ENCODE data around the gene TRNT1.

Gene TRNT1

DNA sequence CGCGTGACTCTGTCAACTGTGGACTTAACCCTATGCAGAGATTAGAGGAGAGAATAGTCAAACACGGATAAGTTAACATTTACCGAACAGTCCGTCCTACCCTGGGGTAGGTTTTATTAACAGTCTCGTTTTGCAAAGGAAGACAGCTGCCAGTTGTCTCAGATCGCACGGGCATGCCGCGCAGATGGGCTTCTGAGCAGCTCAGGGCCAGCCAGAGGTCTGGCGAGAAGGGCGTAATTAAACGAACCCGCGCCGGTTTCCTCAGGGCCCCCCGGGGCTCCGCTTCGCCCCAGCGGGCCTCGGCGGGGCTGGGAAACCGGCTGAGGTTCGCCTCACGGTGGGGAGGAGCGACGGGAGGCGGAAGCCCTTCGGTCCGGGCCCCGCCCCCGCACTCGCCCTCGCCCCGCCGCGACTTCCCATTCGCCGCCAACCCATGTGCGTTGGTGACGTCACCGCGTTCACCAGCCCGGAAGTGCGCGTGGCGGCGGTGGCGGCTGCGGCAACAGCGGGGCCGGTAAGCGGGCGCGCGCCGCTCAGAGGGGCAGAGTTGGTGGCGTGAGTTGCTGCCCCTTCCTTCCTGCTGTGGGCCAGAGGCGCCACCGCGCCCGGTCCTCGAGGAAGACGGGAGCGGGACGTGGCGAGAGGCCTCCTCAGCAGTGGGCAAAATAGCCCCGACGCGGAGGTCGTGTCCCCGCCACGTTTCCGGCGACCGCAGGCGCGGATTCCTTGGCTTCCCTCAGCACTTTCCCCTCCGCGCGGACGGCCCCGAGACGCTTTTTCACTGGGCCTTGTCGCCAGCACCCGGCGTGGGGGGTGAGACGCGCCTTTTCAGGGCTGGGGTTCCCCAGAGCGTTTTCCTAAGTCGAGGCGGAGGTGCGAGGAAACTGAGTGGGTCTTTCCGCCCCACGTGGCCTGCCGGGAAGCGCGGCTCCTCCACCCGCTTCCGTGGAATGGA lies at the start of gene TRNT1:
Gene TRNT1, plus strand, starts transcription at position 464 of the 955 bp plus-strand sequence. CDS start 2,101 bp downstream, outside the sequence.
- peak; percentile 93 for DNase-seq

DNA sequence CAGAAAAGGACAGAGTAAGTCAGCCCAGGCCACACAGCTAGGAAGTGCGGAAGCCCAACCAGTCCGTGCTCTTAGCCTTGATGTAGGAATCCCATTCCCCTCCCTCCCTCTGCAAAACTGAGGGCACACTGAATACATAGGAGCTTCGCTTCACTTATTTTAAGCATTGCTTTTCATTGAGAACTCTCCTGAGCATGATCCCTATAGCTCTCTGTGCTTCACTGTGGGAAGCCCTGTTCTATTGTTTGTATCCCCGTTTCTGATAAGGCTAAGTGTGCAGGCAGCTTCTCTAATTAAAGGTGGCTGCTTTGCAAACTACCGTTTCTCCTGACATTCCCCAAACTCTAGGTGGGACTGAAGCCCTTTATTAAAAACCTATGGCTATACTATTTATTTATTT lies 46.4 kb upstream of the TRNT1 start:
- no peak for DNase-seq

DNA sequence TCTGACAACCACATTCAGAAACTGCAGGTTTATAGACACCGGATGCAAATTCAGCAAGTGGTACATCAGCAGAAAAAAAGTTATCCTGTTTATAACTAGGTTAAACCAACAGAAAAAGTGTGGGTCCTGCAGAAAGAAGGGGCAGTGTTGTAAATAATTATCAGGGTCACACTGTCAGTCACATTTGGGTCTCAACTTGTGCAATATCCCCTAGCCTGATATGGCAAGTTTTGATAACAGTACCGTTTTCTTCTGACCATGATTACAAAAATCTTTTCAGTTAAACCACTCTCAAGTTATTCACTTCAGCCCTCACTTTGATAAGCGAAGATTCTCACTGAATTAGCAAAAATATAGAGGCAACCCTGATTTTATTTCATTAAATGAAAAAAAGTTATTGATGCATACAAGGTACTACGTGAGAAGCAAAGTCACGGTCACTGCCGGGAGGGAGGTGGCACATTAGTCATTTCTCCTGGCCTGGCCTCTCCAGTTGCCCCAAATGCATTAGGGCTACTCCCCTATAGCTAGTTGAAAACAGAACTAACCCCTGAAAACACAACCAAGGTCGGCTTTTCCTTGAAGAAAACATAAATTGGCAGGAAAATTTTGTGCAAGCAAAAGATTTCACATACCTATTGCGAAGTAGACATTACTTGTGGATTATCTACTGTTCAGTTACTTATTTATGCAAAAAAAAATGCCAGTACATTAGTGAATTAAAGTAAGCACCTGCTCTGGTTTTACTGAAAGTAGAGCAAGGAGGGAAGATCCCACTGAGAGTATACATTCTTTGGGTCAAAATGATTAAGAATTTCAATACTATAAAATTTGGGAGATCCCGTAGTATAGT lies 45.1 kb upstream of the TRNT1 start:
- no peak for DNase-seq

DNA sequence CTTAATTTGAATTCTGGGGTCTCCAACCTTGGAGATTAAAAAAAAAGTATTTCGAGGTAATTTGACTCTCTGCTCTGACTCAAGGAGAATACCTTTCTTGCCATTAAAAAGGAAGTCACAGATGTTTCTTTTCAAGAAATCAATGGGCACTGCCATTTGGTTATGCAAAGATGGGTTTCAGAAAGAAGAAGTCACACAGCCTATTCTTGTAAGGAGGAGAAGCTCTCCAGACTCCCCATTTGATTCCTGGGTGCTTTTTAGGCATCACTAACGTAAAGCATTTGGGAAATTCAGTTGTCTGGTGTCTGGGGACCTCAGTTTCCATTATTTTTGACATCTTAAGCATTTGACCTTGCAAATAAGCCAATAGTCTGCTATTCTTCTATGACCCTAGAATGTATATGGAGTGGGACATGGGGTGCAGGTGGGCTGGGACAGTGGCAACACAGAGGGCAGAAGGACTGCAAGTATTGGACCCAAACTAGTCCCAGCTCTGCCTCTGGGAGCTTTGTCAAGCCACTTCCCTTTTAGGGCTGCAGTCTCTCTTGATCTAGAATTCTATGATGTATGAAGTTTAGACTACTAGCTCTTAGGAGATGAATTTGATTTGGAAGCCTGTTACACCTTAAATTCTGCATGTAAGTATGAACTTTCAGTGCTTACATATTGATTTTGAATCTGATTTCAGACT lies 44.4 kb upstream of the TRNT1 start:
- DNase-seq: no peak

DNA sequence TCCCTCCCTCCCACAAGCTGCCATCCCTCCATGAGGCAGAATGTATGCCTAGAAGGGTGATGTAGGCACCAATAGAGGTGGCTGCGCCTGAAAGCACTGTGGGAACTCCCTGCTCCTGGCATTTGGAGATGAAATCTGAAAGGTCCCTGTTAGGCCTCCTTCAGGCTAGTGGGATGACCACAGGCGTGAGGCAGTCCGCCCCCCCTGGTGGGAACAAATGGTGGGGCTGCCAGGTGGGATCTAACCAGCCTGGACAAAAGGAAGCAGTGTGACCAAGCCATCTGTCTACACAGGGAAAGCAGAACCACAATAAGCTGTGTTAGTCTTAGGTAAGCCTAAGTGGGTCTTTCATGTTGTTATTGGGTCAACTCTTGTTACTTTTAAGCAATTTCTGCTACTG lies 41.9 kb upstream of the TRNT1 start:
- DNase-seq: no peak

DNA sequence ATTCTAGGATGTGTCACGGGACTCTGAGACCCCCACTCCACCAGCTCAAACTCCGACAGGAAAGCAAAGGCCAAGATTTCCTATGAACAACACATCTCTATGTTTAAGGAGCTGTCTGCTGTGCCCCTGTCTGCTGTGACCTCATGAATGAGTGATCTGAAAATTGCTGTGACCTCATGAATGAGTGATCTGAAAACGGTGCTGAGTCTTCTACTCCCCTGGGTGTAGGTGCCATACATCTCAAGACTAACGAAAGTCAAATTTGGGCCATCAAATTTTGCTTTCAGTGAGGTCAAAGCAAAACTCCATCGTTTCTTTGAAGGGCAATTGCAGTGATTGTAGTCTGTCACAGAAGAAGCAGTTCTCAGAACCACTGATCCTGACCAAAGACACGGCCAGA lies 41.0 kb upstream of the TRNT1 start:
- no peak for DNase-seq

DNA sequence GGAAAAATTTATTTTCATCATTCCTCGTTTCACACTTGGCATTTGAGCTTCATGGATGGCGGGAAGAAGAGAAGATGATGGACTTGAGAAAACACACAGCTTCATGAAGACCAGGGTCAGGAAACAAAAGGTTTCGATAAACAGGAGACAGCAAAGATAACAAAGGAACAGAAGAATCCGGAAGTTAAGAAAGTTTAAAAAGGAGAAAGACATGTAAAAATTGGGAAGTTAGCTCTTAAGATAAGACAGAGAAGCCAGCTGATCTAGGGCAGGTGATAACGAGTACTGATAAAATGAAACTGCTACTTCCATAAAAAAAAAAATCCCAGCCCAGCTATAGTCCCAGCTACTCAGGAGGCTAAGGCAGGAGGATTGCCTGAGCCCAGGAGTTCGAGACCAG lies 40.5 kb upstream of the TRNT1 start:
- no peak for DNase-seq

DNA sequence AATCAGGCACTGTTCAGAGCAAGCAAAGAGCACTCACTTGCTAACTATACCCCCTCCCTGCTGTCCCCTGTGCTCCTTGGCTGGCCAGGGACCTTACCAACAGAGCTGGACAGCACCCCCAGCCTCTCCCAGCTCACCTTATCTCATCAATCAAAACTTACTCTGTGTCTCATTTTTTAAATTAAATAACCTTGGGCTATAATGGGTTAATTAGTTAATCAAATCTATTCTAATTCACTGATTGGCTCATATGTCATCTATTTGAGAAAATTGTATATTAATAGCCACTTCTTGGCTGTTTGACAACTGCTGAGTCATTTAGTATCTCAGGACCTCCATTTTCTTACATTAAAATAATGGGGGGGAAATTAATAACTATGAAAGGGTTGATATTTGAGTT lies 39.5 kb upstream of the TRNT1 start:
- DNase-seq: no peak

DNA sequence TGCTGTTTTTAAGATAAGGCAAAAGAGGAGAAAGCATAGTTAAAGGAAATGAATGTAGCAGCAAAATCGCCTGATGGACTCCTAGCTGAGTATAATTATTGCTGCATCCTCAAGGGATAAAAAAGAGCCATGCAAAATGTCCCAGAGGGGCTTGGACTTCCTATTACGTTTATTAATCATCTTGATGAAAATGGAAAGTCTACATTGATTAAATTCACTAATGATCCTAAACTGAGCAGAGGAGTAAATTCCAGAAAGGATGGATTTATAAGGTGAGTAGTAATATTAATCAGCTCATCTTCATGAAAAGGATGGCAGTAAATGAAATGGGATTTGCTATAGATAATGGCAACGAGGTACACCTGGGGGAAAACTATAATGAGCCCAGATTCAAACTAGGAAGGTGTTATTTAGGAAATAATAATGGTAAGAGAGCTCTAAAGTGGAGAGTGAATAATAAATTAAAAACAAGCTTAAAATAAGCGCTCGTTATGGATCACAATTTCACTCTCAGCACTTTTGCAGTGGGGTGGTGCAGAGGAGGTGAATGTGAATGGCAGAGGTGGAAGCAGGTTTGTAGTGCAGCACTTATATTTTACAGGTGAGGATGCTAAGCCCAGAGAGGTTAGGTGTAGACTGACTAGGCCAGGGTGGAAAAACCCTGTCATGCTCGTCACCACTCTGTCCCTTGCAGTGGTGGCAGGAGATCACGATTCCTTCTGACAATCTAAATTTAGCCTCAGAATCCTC lies 38.8 kb upstream of the TRNT1 start:
- no peak for DNase-seq

DNA sequence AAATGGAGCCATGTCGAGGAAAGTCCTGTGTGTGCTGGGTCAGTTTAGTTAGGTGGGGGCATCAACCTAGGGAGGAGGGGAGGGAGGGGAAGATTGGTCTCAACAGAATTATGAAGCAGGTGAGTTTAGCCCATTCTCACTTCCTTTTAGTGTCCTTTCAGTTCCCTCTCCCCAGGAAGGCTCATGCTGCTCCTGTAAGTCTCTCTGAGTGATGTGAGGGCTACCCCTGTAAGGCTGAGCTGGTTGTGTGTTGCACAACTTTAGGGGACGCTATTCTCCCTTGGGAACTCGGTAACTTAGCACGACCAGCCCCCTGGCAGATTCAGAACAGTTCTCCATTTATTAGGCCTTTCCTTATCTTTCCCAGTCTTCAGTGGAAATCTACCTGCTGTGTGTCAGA lies 37.7 kb upstream of the TRNT1 start:
- no peak for DNase-seq

DNA sequence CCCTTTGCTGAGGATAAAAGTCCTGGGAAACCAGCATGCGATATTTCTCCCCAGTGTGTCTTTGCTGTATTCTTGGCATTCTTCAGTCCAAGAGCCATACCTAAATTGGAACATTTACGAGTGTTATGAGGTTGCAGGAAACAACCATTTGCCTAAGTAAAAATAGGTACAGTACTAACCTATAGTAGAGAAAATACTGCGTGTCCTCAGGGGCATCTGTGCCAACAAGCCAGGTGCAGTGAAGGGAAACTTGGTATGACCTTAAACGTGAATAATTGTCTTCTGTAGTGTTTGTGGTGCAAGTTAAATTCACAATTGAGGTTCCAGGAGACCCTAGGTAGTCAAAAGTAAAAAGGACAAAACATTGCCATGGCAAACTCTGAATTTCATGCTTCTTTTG lies 28.8 kb upstream of the TRNT1 start:
- no peak for DNase-seq

DNA sequence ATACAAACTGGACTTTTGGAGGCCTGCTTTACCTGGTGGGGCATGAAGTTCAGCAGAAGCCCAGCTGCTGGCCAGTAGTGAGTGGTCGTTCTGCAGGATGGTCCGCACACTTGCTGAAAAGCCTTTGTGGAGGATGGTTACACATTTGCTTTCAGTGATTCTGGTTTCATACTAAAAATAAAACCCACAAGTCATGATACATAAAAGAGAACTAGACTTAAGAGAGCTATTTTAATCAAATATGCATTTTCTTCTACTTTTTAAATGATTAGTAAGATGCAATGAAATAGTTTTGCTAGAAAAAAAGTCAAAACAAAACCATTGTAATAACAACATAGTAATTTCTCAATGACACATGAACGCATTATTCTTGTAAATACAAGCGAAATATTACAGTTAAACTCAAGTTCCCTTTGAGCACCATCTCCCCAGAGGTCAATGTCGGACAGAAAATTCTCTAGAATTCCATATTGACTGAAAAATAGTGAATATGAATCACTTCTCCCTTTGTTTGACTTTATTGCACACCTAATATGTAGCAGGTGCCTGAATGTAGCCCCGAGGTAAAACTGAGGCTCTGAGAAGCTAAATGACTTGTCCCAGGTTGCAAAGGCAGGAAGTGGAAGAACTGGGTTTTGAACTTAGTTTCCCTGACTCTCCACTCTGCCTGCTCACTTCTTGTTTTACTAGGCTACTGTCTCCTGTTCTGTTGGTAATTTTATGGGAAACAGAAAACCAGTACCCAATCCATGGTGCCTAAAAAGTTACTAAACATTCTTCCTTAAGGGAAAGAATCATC lies 24.9 kb upstream of the TRNT1 start:
- no peak for DNase-seq

DNA sequence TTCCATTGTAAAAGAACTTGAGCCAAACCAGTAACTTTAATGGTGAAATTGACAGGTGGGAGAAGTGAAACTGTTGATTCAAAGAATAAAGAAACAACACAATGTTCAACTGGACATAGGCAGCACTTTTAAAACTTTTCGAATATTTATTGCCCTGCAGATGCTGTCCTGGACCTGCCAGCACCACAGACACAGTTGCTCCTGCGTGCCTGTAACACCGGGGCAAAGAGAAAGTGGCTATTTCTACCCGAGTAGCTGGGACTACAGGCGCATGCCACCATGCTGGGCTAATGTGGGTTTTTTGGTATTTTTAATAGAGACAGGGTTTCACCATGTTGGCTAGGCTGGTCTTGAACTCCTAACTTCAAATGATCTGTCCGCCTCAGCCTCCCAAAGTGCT lies 24.0 kb upstream of the TRNT1 start:
- no peak for DNase-seq

DNA sequence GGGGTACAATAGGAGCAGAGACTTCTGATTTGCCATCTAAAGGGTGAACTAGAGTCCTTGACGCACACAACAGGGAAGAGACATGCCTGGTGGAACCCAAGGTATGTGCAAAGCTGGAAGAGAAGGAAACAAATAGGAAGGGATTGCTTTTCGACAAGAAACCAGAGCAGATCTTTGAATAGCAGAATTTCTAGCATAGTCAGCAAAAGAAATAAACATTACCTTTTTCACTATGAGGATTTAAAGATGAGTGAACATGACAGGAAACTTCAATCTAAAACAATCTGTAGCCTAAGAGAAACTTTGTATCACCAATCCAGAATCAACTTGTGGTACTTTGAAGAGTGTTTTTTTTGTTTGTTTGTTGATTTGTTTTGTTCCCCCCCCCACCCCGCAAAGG lies 21.5 kb upstream of the TRNT1 start:
- no peak for DNase-seq

DNA sequence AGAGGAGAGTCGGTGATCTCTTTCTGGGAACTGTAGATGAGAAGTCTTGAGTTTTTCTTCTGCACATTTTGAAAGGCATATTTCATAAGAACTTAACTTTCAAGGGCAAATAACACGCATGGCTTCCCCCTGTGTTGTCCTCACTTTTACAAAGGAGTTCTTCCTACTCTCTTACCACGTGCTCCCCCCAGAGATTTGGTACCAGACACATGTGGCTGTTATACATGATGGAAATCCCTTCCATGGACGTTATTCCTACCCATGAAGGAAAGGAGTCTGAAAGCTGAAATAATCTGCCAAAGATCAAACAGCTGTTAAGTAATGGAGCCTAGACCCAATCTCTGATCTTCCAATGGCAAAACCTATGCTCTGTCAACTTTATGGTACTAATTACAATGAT lies 20.9 kb upstream of the TRNT1 start:
- DNase-seq: no peak

DNA sequence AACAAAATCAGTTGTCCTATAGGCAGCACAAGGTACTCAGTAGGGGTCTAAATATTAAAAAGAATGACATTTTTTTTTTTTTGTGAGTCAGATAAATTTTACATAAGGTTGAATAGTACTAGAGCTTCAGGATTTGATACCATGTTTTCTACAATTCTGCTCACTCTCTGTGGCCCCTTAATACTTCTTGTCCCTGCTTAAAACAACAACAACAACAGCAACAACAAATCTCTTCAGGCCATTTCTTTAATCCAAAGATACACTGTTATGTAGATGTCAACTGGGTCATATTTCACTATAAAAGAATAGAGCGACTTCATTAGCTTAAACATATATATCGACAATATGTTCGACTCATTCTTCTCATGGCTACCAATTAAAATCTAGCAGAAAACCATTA lies 19.6 kb upstream of the TRNT1 start:
- DNase-seq: no peak

DNA sequence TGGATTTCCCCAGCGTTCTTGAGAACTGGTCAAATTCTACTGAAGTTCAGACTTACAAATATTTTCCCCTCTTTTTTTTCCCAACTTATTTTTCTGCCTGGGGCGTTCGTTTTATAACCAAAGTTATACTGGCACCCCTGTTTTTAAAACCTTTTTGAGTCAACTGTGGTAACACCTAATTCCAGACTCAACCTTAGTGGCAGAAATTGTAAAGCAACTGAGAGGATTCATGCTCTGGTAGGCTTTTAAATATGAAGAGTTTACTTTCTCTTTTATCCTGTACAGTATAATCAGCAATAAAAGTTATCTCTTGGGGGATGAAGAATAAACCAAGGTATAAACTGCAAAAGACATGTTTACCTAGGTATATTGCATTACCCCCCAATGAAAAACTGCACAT lies 18.9 kb upstream of the TRNT1 start:
- no peak for DNase-seq

DNA sequence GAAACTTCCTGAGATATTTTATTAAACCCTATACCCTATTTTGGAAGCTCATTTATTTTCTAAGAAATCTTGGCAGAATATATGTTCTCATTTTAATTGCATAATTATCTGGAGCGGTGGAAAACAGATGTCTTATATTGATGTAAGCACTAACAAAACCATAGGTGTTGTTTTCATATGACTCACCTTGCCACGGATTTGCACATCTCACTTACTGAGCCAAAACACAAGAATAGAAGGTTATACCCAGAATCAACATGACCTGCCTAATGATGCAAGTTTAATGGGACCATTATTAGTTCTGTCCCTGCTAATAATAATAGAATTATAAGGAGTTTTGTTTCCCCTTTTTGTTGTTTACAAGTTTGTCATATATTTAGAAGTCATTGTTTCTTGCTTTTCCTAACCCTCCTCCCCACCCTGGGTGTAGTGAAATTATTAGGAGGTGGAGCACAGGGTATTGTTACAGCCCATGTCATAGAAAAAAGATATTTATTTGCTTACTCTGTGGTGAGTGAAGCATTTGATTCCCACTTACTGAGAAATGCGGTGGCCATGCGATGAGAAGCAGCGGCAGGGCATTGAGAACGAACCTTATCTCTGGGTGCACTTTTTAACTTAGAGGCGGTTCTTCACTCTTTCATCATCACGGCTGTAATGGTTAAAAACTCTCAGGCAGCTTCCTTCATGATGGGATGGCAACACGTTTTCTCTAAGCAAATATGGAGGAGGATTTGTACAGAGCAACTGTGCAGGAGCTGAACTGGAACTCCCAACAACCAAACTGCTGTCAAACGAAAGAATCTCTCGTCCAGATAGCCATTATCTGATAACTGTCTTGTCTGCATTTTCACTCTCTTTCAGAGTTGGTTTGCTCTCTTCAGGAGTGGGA lies 17.1 kb upstream of the TRNT1 start:
- no peak for DNase-seq

DNA sequence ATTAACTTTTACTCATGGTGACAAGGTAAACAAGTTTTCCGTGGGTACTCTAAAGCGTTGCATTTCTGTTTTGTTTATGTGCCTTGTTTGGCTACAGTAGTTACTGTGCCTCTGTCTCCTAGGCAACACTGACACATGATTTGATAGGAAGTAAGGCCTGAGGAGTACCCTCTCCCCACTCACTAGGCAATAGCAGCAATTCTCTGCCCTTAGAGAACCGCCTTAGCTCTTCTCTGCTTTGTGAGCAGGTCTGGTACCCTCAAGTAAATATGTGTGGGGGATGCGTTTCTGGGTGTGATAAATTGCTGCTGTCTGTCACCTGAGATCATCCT lies 16.5 kb upstream of the TRNT1 start, which contains the start of gene IL5RA:
Gene IL5RA, minus strand, starts transcription at position 76 of the 332 bp plus-strand sequence. CDS start 5,390 bp downstream, outside the sequence.
- peak; percentile 69 for DNase-seq

DNA sequence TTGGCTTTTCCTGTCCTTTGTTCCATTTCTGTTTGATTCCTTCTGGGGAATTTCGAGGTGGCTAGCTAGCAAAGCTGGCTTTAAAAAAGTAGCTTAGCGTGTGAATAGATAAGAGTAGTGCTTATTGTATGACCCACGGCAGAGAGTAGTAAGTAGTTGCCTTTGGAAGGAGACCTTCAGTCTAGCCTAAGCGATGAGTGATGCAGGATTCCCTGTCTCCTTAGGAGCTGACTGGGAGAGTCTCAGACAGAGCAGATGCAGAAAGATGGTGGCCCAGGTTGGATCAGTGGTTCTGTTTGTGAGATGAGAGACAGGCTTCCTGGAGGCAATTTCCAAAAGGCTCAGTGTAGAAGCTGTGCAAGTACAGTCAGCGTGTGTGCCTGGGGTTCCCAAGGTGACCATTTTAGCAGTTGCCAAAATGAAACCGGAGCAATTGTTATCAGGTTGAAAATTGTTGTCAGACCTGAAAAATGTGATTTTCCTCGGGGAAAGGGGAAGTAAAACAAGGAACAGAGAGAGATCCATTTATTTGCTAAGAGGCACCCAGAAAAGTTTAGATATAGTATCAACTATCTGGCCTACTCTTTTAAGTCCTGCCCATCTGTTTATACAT lies 15.9 kb upstream of the TRNT1 start:
- DNase-seq: no peak
